ENCODE measurements around the gene HNRNPM.
"Not testable (repeated sequence)": the region's sequence is repeated elsewhere in the genome, so short reads cannot be mapped to it uniquely, and the experiment has no call there.

HNRNPM gene

DNA sequence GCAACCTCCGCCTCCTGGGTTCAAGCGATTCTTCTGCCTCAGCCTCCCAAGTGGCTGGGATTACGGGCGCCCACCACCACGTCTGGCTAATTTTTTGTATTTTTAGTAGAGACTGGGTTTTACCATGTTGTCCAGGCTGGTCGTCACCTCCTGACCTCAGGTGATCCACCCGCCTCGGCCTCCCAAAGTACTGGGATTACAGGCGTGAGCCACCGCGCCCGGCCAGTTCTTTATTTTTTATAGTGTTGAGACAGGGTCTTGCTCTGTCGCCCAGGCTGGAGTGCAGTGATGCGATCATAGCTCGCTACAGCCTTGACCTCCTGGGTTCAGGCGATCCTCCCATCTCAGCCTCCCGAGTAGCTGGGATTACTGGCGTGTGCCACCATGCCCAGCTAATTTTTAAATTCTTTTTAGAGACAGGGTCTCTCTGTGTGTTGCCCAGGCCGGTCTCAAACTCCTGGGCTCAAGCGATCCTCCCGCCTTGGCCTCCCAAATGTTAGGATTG lies 69.8 kb downstream of the HNRNPM start:
- not testable (repeated sequence) for DNase-seq

DNA sequence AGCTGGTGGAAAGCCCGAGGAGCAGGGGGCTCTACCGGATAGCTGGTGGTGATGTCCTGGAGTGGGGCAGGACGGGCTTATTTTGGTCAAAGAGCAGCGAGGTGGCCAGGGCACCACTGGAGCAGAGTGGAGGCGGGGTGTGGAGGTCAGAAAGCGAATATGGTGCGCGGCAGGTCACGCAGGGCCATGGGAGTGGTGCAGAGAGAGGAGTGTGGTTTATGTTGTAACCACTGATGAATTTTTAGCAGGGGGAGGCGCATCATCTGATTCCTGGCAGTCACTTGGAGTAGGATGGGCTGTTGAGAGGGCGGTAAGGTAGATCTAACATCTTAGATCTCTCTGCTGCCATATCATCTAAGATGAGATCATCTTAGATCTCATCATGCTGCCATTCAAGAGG lies 70.5 kb downstream of the HNRNPM start:
- peak in 2 of 4 experiments; percentile 33 to 38 for DNase-seq

DNA sequence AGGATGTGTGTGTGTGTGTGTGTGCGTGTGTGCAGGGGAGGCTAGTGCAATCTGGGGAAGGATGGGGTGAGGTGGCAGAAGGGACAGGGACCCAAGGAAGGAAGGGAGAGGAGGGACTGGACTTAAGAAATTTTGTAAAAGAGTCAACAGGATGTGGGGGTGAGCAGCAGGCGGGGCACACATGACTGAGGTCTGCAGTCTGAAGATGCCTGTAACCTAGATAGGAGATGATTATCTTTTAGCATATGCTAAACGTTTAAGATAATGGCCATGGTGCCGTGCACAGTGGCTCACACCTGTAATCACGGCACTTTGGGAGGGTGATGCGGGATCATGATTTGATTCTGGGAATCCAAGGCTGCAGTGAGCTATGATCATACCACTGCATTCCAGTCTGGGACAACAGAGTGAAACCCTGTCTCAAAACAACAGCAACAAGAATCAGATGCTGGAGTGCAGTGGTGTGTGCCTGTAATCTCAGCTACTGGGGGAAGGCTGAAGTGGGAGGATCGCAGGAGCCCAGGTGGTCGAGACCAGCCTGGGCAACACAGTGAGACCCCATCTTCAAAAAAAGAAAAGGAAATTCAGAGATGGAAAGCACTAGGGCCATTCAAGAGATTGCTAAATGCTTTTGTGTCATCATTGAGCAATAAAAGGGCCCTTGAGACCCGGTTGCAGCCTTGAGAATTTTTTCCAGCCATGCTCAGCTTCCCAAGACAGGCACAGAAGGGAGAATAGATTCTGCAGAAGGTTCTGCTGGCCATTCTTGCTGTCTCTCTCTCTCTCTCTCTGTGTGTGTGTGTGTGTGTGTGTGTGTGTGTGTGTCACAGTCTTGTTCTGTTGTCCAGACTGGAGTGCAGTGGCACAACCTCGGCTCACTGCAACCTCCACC lies 73.0 kb downstream of the HNRNPM start:
- DNase-seq = peak in 2 of 4 experiments; percentile 43 to 44

DNA sequence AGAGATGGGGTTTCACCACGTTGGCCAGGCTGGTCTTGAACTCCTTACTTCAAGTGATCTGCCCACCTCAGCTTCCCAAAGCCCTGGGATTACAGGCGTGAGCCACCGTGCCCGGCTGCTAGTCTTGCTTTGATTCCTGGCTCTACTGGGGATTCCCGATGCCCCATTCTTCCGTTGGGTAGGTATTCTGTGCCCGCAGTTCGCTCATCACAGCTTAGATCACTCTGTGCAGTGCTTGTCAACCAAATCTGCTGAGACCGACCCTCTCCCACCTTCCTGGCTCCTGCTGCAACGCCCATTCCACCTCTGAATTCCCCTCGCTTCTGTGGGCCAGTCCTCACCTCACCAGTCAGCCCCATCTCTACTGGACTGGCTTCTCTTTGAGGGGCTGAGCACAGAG lies 73.8 kb downstream of the HNRNPM start:
- no peak for DNase-seq

DNA sequence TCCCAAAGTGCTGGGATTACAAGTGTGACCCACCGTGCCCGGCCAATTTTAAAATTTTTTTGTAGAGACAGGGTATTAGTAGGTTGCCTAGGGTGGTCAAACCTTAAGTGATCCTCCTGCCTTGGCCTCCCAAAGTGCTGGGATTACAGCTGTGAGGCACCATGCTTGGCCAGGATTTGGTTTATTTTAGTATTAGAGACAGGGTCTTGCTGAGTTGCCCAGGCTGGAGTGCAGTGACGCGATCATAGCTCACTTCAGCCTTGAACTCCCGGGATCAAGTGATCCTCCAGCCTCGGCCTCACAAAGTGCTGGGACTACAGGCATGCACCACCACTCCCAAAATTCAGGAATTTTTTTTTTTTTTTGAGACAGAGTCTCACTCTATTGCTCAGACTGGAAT lies 74.6 kb downstream of the HNRNPM start:
- no peak for DNase-seq

DNA sequence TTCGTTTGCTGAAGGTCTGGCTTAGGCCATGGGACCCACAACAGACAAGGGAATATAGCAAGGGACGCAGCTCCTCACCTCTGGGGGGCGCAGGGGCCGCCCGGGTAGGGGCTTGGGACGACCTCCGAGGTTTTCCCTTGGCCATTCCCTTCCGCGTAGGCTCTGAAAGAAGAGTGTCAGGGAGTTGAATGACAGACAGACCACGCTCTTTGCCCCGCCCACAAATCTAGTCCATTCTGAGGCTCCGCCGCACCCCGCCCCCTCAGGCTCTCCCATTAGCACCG lies 80.6 kb downstream of the HNRNPM start:
- DNase-seq = no peak

DNA sequence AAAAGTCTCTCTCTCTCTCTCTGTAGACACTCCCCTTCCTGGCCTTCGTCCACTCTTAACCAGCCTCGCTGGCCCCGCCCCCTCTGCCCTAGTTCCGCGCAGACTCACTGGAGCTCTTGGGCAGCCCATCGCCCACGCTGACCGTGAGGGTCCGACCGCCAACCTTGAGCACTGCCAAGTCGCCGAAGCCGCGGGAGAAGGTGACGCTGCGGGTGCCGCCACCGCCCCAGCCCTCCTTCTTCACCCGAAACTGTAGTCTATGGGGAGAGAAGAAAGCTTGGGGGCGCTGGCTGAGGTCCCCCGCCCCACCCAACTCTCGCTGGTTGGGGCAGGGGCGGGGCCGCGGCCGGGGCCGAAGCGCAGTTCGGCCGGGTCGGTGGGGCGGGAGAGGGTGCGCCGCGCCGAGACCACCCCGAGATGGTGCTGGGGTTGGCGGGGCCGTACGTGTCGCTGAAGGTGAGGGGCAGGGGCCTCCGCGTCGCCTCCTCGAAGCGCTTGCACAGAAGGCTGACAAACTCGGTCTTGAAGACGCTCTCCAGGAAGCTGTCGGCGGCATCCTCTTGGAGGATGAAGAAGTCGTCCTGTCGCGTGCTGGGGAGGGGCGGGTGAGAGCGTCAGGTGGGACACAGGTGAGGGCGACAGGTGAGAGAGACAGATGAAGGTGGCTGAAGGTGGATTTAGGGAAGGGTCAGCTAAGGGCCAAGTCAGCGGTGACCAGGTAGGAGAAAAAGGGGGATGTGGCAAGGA lies 81.7 kb downstream of the HNRNPM start:
- no peak for DNase-seq

DNA sequence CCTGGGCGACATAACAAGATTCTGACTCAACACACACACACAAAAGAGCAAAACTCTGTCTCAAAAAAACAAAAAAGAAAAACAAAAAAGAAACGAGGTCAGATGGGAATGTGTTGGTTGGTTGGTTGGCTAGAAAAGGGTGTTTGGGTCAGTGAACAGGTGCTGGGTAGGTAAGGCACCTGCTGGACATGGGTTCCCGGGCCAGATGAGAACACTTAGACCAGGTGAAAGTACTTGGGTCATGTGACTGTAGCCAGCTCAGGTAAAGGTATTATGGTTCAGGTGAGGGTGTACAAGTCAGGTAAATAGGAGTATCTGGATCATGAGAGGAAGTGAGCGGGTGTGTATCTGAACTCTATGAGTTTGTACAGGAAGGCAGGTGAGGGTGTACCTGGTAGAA lies 83.7 kb downstream of the HNRNPM start:
- DNase-seq = no peak

DNA sequence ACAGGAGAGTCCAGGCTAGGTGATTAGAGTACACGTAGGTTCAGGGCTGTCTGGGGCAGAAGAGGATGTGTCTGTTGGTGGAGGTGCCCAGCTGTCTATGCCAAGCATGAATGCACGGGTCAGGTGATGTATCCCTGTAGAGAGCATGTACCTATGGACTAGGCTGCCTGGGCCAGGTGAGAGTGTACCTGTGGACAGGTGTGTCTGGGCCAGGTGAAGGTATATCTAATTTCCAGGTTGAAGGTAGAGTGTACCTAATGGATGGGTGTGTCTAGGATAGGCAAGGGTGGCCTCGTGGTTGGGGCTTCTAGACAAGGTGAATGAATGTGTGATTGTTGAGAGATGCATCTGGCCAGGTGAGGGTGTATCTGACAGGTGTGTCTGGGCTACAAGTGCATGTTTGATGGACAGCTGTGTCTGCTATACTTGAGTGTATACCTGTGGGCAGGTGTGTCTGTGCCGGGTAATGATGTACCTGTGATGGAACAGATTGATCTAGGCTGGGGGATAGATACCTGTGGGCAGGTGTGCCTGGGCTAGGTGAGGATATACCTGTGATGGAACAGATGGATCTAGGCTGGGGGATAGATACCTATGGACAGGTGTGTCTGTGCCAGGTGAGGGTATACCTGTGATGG lies 84.7 kb downstream of the HNRNPM start:
- DNase-seq = no peak

DNA sequence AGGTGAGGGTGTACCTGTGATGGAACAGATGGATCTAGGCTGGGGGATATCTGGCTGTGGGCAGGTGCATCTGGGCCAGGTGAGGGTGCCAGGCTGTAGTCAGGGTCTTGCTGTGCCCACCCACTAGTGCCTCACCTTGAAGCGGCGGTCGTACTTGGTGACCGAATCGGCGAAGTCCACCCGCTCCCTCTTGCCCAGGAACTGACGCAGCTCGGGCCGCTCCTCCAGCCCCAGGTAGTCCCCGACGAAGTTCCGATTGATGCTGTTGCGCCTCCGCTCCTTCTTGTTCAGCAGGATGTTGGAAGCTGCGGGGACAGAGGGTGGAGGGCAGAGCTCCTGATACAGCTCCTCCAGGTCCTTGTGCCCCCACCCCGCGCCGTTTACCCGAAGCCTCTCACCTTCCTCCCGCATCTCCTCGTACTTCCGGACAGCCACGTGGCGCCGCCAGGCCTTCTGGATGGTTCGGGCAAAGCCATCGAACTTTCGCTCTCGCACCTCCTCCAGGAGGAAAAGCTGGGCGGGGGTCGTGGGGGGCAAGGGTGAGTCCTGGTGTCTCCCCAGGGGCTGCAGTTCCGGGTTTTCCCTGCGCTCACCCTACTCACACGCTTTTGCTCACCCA lies 85.4 kb downstream of the HNRNPM start:
- DNase-seq = no peak

DNA sequence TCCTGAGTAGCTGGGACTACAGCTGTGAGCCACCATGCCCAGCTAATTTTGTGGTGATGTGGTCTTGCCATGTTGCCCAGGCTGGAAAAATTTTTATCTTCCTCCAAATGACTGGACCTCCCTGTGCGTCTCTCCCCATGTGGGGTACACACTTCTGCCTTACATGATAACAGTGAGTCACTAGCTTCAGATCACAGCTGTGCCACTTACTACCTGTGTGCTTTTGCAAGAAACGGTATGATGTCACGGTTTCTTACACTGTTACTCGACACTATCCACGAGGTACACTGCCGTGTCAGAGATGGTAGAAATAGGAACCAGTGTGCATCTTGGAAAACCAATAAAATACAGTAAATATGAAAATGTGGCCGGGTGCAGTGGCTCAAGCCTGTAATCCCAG lies 86.7 kb downstream of the HNRNPM start:
- DNase-seq = no peak

DNA sequence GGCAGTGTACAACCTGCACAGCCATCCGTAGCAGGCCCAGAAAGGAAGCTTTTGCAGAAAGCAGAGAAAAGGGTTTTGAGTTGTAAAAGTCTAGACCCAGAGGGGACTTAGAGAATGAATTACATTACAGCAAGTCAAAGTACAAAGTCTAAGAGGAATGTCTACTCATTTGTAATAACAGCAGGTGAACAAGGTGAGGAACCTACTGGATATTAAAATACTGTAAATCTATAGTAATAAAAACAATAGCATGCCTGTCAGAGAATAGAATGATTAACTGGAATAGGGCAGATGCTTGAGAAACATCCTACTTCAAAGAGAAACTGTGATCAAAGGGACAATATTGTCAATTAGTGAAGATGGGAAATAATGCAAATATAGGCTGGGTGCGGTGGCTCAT lies 87.5 kb downstream of the HNRNPM start:
- no peak for DNase-seq

DNA sequence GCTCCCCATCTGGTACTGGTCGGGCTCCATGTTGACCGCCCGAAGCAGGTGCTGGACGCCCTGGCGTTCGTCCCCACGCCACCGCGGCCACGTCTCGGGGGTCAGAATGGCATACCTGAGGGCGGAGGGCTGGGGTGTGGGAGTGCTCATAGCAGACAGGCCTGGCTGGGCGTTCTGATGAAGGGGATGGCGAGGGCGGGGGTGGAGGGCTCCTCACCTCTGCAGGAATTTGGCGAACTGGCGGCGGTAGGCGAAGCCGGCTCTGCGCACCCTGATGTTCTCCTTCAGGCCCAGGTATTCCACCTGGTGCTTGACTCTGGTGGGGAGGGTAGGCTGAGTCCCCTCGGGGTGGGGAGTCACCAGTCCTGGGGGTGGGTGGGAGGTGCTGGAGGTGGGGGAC lies 91.5 kb downstream of the HNRNPM start:
- DNase-seq = no peak

DNA sequence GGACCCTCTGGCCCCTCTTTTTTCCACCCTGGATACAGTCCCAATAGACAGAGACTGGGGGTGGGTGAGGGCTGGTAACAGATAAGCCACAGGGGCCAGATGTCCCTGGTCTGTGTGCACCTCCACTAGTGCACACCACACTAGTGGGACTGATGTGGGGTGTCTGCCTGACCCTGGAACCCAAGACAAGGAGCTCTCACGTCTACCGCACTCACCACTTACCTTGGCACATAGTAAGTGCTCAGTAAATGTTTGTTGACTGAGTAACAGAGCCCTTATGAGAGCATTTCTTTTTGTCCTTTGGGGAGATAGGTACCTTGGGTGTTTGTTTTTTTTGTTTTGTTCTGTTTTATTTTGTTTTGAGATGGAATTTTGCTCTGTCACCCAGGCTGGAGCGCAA lies 92.3 kb downstream of the HNRNPM start:
- no peak for DNase-seq

Measured in activated naive CD4-positive, alpha-beta T cell (primary cell).